HEK293T (cell line): ENCODE data around the gene TTC32.

Experiments used
- ARNT ChIP-seq: fragments of 450-650 bp; IDR thresholded peaks from 2 replicates; pipeline ENCODE4 v1.6.1; 2017; ENCODE audit warnings: mild to moderate bottlenecking
- BHLHE40 ChIP-seq: fragments of 450-650 bp; IDR thresholded peaks from 2 replicates; pipeline ENCODE4 v1.6.1; 2016; ENCODE audit warnings: mild to moderate bottlenecking, moderate library complexity, borderline replicate concordance
- CTBP1 ChIP-seq: fragments of 450-650 bp; IDR thresholded peaks from 2 replicates; pipeline ENCODE4 v1.6.1; 2016; ENCODE audit warnings: borderline replicate concordance
- ELF4 ChIP-seq: fragments of 450-650 bp; IDR thresholded peaks from 2 replicates; pipeline ENCODE4 v1.6.1; 2017; ENCODE audit warnings: antibody characterized with exemption
- FOXK2 ChIP-seq: fragments of 450-650 bp; IDR thresholded peaks from 2 replicates; pipeline ENCODE4 v1.6.1; 2016; ENCODE audit warnings: mild to moderate bottlenecking
- HDGF ChIP-seq: fragments of 450-650 bp; IDR thresholded peaks from 2 replicates; pipeline ENCODE4 v1.6.1; 2017; ENCODE audit warnings: antibody characterized with exemption, borderline replicate concordance
- NFRKB ChIP-seq: fragments of 450-650 bp; IDR thresholded peaks from 2 replicates; pipeline ENCODE4 v1.6.1; 2016; ENCODE audit warnings: mild to moderate bottlenecking, moderate library complexity
- SUZ12 ChIP-seq: fragments of 450-650 bp; IDR thresholded peaks from 2 replicates; pipeline ENCODE4 v1.6.1; 2016; ENCODE audit warnings: mild to moderate bottlenecking
- TARDBP ChIP-seq: fragments of 450-650 bp; IDR thresholded peaks from 2 replicates; pipeline ENCODE4 v1.6.1; 2016
- ZNF384 ChIP-seq: fragments of 450-650 bp; IDR thresholded peaks from 2 replicates; pipeline ENCODE4 v1.6.1; 2016
- TF ChIP-seq, protein P1 (sequence below): fragments of 450-650 bp; IDR thresholded peaks from 2 replicates; pipeline ENCODE4 v1.6.1; 2016

- TF ChIP-seq FOXK2 (no peak), BHLHE40 (no peak), ELF4 (no peak), NFRKB (no peak), HDGF (no peak), ZNF384 (no peak), ARNT (no peak), CTBP1 (no peak), SUZ12 (no peak), TARDBP (no peak)
- TF ChIP-seq, protein P1, sequence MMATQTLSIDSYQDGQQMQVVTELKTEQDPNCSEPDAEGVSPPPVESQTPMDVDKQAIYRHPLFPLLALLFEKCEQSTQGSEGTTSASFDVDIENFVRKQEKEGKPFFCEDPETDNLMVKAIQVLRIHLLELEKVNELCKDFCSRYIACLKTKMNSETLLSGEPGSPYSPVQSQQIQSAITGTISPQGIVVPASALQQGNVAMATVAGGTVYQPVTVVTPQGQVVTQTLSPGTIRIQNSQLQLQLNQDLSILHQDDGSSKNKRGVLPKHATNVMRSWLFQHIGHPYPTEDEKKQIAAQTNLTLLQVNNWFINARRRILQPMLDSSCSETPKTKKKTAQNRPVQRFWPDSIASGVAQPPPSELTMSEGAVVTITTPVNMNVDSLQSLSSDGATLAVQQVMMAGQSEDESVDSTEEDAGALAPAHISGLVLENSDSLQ: no peak
These were observed 12.6 kb upstream of the TTC32 start for GRCh38 chr2:19914266-19914975.
